CD4-positive, alpha-beta T cell treated with Interleukin-4 for 4 hours (primary cell): ENCODE data around the gene FAM107A.

Experiments
- DNase-seq: peaks from one replicate; pipeline ENCODE4 v3.0.0-alpha.2; 2020

Gene FAM107A

GRCh38 chr3:58566398-58567250 is 10.6 kb downstream of the FAM107A start:
- DNase-seq = no peak

- DNase-seq = no peak
Measured at GRCh38 chr3:58565621-58566397, 11.4 kb downstream of the FAM107A start.

- DNase-seq = no peak
Measured at GRCh38 chr3:58564456-58565160, 12.6 kb downstream of the FAM107A start.

GRCh38 chr3:58564054-58564453 is 13.1 kb downstream of the FAM107A start:
- DNase-seq = no peak

GRCh38 chr3:58563386-58564035 is 13.7 kb downstream of the FAM107A start:
- DNase-seq = no peak

GRCh38 chr3:58562498-58562897 is 14.7 kb downstream of the FAM107A start:
- no peak for DNase-seq

- DNase-seq = no peak
Measured at GRCh38 chr3:58560771-58561311, 16.4 kb downstream of the FAM107A start.

GRCh38 chr3:58559586-58559985 is 17.6 kb downstream of the FAM107A start:
- no peak for DNase-seq

GRCh38 chr3:58557491-58557890 is 19.7 kb downstream of the FAM107A start:
- no peak for DNase-seq

- DNase-seq = no peak
Measured at GRCh38 chr3:58556761-58557221, 20.4 kb downstream of the FAM107A start.

- DNase-seq = no peak
Measured at GRCh38 chr3:58556001-58556400, 21.2 kb downstream of the FAM107A start.

- DNase-seq = no peak
Measured at GRCh38 chr3:58555203-58555602, 22.0 kb downstream of the FAM107A start.

GRCh38 chr3:58553003-58553402 is 24.2 kb downstream of the FAM107A start:
- DNase-seq = no peak

- DNase-seq = no peak
Measured at GRCh38 chr3:58551636-58552180, 25.5 kb downstream of the FAM107A start.

GRCh38 chr3:58544541-58544940 is 32.6 kb downstream of the FAM107A start:
- no peak for DNase-seq

GRCh38 chr3:58540176-58540858 is 36.9 kb downstream of the FAM107A start:
- DNase-seq = no peak

- DNase-seq = no peak
Measured at GRCh38 chr3:58539626-58540025, 37.6 kb downstream of the FAM107A start.

GRCh38 chr3:58537412-58538301 is 39.5 kb downstream of the FAM107A start:
- DNase-seq = no peak

- DNase-seq = no peak
Measured at GRCh38 chr3:58536501-58537411, 40.4 kb downstream of the FAM107A start, which contains the start of gene ACOX2. Gene ACOX2, minus strand, starts transcription at chr3:58537190. Its CDS starts 2,084 bp downstream, at chr3:58535106.
